Gastroesophageal sphincter (tissue), 4 donors: ENCODE data around the gene MOB3A. TPM values are rescaled to one million over a fixed set of nuclear protein-coding genes. Genes with fewer than 3 reads are reported as not detected.

Source experiments
- ATAC-seq: fragments of 150-250 bp; one replicate; pipeline ENCODE4 v1.9.1; 2016; ENCODE audit warnings: mild to moderate bottlenecking, moderate library complexity
- H3K27ac ChIP-seq, 4 donors: fragments of 200-600 bp; sonication (generic) in 3 of 4; 1 replicate in 3 of 4; 2 replicates in 1 of 4; pipeline ENCODE4 v1.5.1; 2016 to 2019
- H3K27me3 ChIP-seq: fragments of 200-600 bp; sonication (generic); one replicate; pipeline ENCODE4 v1.5.1; 2019
- H3K36me3 ChIP-seq, 2 donors: fragments of 200-600 bp; sonication (generic); one replicate each; pipeline ENCODE4 v1.5.1; 2019; ENCODE audit warnings: control low read depth in 1 of 2
- H3K4me1 ChIP-seq, 3 donors: fragments of 200-600 bp; sonication (generic); 1 replicate in 2 of 3; 2 replicates in 1 of 3; pipeline ENCODE4 v1.5.1; 2016 to 2019; ENCODE audit warnings: control low read depth in 2 of 3
- H3K4me3 ChIP-seq, 2 donors: fragments of 200-600 bp; sonication (generic); one replicate each; pipeline ENCODE4 v1.5.1; 2019; ENCODE audit warnings: mild to moderate bottlenecking in 1 of 2, moderate library complexity in 1 of 2
- H3K9me3 ChIP-seq, 3 donors: fragments of 200-600 bp; sonication (generic); one replicate each; pipeline ENCODE4 v1.5.1; 2017 to 2019; ENCODE audit warnings: control low read depth in 2 of 3
- CTCF ChIP-seq, 4 experiments: fragments of 200-600 bp in 2 of 4; fragments of 450-650 bp in 2 of 4; sonication (generic) in 1 of 4; IDR thresholded peaks; one replicate each; pipeline ENCODE4 v1.5.1; 2017 to 2019; ENCODE audit warnings: antibody characterized with exemption in 4 of 4, mild to moderate bottlenecking in 2 of 4, moderate library complexity in 2 of 4
- EP300 ChIP-seq: sonication (generic); formaldehyde crosslinking; IDR thresholded peaks from one replicate; pipeline ENCODE4 v1.6.1; 2017; ENCODE audit warnings: antibody characterized with exemption, mild to moderate bottlenecking
- POLR2A ChIP-seq, 2 donors: fragments of 450-650 bp; IDR thresholded peaks; one replicate each; pipeline ENCODE4 v1.6.1; 2017; ENCODE audit warnings: antibody characterized with exemption in 2 of 2, mild to moderate bottlenecking in 2 of 2, moderate library complexity in 1 of 2
- POLR2AphosphoS5 ChIP-seq: sonication (generic); formaldehyde crosslinking; IDR thresholded peaks from one replicate; pipeline ENCODE4 v1.6.1; 2017; ENCODE audit warnings: antibody characterized with exemption
- WGBS, 2 donors: methylation state at CpG; one replicate each; pipeline ENCODE4 v1.1.5; 2018; ENCODE audit warnings: low coverage in 1 of 2; 5-methylcytosine and 5-hydroxymethylcytosine counted together
- total RNA-seq, 4 donors: library from RNA; depleted of rRNA; stranded (reverse); fragments of >200 nt; gene quantifications; one replicate each; pipeline ENCODE4 v1.1.0, GENCODE V29; 2016

The MOB3A gene
- total RNA-seq, 4 donors from 2014 or later = 29.0 to 69.9 (median 38.6) TPM

- H3K27ac ChIP-seq = peak overlapping the region in 3 of 4 donors; percentile 71 to 77 (median 71)
- no peaks in the 10 kb centered on the region for H3K9me3 ChIP-seq
- peaks cover 0 to 60% (median 30%) of the 10 kb centered on the region in 3 donors for H3K4me1 ChIP-seq
- ATAC-seq = no peak
- no peaks in the 10 kb centered on the region for H3K27me3 ChIP-seq
- no peaks in the 10 kb centered on the region for H3K36me3 ChIP-seq
- peak overlapping the region in 1 of 2 donors; percentile 1 for H3K4me3 ChIP-seq
- 57 to 64% methylated on average over 2 to 6 of the region's 13 CpGs for WGBS, 2 donors
- TF ChIP-seq POLR2AphosphoS5 (no peak), POLR2A (IDR thresholded peaks at IDR 0.05) (no peak), CTCF (IDR thresholded peaks at IDR 0.05) (no peak), EP300 (no peak)
Measured at GRCh38 chr19:2064395-2064787, 31.7 kb downstream of the MOB3A start.

GRCh38 chr19:2063824-2064223, 32.3 kb downstream of the MOB3A start:
- WGBS, 2 donors = 82 to 86% methylated on average over 3 to 8 of the region's 8 CpGs
- ATAC-seq = no peak
- Histone ChIP-seq H3K4me3 (no peak overlapping the region), H3K27me3 (no peaks in the 10 kb centered on the region), H3K27ac (peak overlapping the region in 2 of 4 donors; percentile 71 to 77), H3K36me3 (no peaks in the 10 kb centered on the region), H3K9me3 (no peaks in the 10 kb centered on the region), H3K4me1 (peaks cover 0 to 62% (median 34%) of the 10 kb centered on the region in 3 donors)
- TF ChIP-seq CTCF (IDR thresholded peaks at IDR 0.05) (no peak), POLR2AphosphoS5 (no peak), POLR2A (IDR thresholded peaks at IDR 0.05) (no peak), EP300 (no peak)

GRCh38 chr19:2062770-2063169, 33.4 kb downstream of the MOB3A start:
- Histone ChIP-seq H3K27me3 (no peaks in the 10 kb centered on the region), H3K36me3 (no peaks in the 10 kb centered on the region), H3K4me1 (peaks cover 0 to 72% (median 40%) of the 10 kb centered on the region in 3 donors), H3K27ac (peak overlapping the region in 2 of 4 donors; percentile 99 to 100), H3K9me3 (no peaks in the 10 kb centered on the region), H3K4me3 (no peak overlapping the region)
- ATAC-seq = no peak
- WGBS, 2 donors = 40 to 83% methylated on average over 1 to 9 of the region's 9 CpGs
- TF ChIP-seq EP300 (no peak), POLR2A (IDR thresholded peaks at IDR 0.05) (no peak), CTCF (IDR thresholded peaks at IDR 0.05) (no peak), POLR2AphosphoS5 (no peak)

- no peaks in the 10 kb centered on the region for H3K36me3 ChIP-seq
- peak overlapping the region in 3 of 4 donors; percentile 99 to 100 (median 99) for H3K27ac ChIP-seq
- no peaks in the 10 kb centered on the region for H3K9me3 ChIP-seq
- H3K4me3 ChIP-seq = peak overlapping the region in 1 of 2 donors; percentile 83
- no peaks in the 10 kb centered on the region for H3K27me3 ChIP-seq
- WGBS, 2 donors = 77% methylated on average over 7 of the region's 10 CpGs; no CpG with 5 or more reads in 1 of the 2 donors
- peaks cover 0 to 76% (median 40%) of the 10 kb centered on the region in 3 donors for H3K4me1 ChIP-seq
- TF ChIP-seq POLR2A (IDR thresholded peaks at IDR 0.05) (no peak), POLR2AphosphoS5 (no peak)
- ATAC-seq = no peak
Measured at GRCh38 chr19:2062389-2062729, 33.8 kb downstream of the MOB3A start.

- no peaks in the 10 kb centered on the region for H3K27me3 ChIP-seq
- whole genome bisulfite sequencing, 2 donors = no CpG with 5 or more reads among the region's 50 CpGs
- peak overlapping the region; percentile 49 to 83 for H3K4me3 ChIP-seq
- ATAC-seq = peak; percentile 91
- no peaks in the 10 kb centered on the region for H3K36me3 ChIP-seq
- peaks cover 0 to 83% (median 43%) of the 10 kb centered on the region in 3 donors for H3K4me1 ChIP-seq
- peak overlapping the region; percentile 94 to 100 (median 99) for H3K27ac ChIP-seq
- H3K9me3 ChIP-seq = no peaks in the 10 kb centered on the region
- TF ChIP-seq EP300 = no peak
- peak in 2 of 4 experiments; percentile 5 to 21 for TF ChIP-seq CTCF (IDR thresholded peaks at IDR 0.05)
- no peak for TF ChIP-seq POLR2A (IDR thresholded peaks at IDR 0.05)
- peak; percentile 20 for TF ChIP-seq POLR2AphosphoS5
Measured at GRCh38 chr19:2061495-2062388, 34.4 kb downstream of the MOB3A start.
